OCI-LY3 (cell line): ENCODE measurements around the gene CHST1.

ENCODE experiments used
- H2AFZ ChIP-seq: fragments of 200-600, 300-600 bp; shearing (Covaris generic); 2 replicates; pipeline ENCODE4 v1.6.0; 2014; ENCODE audit warnings: antibody characterized with exemption, low read depth, low read length
- H3K27ac ChIP-seq: fragments of 200-600, 300-600 bp; sonication (generic); 2 replicates; pipeline ENCODE4 v1.5.1; 2014; ENCODE audit warnings: mild to moderate bottlenecking, low read length, moderate library complexity, mixed read lengths
- H3K27me3 ChIP-seq: fragments of 200-600, 300-600 bp; sonication (generic); 2 replicates; pipeline ENCODE4 v1.6.1; 2014; ENCODE audit warnings: low read depth, low read length, mixed read lengths
- H3K36me3 ChIP-seq: fragments of 200-600, 300-600 bp; sonication (generic); replicated peaks from 2 replicates; pipeline ENCODE3; 2014; ENCODE audit warnings: low read depth, low read length, mixed read lengths
- H3K4me1 ChIP-seq: fragments of 300-600, 200-600 bp; sonication (generic); 2 replicates; pipeline ENCODE4 v1.6.1; 2014; ENCODE audit warnings: low read length, mixed read lengths
- H3K4me2 ChIP-seq: fragments of 200-600, 300-600 bp; sonication (generic); 2 replicates; pipeline ENCODE4 v1.6.1; 2014; ENCODE audit warnings: low read length, mixed read lengths
- H3K4me3 ChIP-seq: fragments of 300-600, 200-600 bp; sonication (generic); 2 replicates; pipeline ENCODE4 v1.5.1; 2014; ENCODE audit warnings: antibody characterized with exemption, mild to moderate bottlenecking, low read length, moderate library complexity
- H3K79me2 ChIP-seq: fragments of 300-600, 200-600 bp; shearing (Covaris generic); 2 replicates; pipeline ENCODE4 v1.6.1; 2014; ENCODE audit warnings: mild to moderate bottlenecking, low read length, mixed read lengths
- H3K9ac ChIP-seq: fragments of 300-600, 200-600 bp; shearing (Covaris generic); 2 replicates; pipeline ENCODE4 v1.6.0; 2014; ENCODE audit warnings: mild to moderate bottlenecking, low read length, moderate library complexity
- H3K9me3 ChIP-seq: fragments of 200-600, 300-600 bp; shearing (Covaris generic); 2 replicates; pipeline ENCODE4 v1.6.1; 2014; ENCODE audit warnings: low read length, mixed read lengths; ENCODE audit not compliant: insufficient read depth
- H4K20me1 ChIP-seq: fragments of 200-600, 300-600 bp; sonication (generic); 2 replicates; pipeline ENCODE4 v1.6.1; 2016; ENCODE audit warnings: low read length, mixed read lengths; ENCODE audit not compliant: insufficient read depth
- EZH2phosphoT487 ChIP-seq: fragments of 200-600 bp; shearing (Covaris generic); IDR thresholded peaks from 2 replicates; pipeline ENCODE4 v1.6.1; 2018; ENCODE audit warnings: antibody characterized with exemption, mixed run types, low read depth
- TF ChIP-seq, protein P1 (sequence below): fragments of 200-600, 300-600 bp; sonication (generic); IDR thresholded peaks from 2 replicates; pipeline ENCODE4 v1.5.1; 2014; ENCODE audit warnings: antibody characterized with exemption, low read length, low read depth

Gene CHST1

DNA sequence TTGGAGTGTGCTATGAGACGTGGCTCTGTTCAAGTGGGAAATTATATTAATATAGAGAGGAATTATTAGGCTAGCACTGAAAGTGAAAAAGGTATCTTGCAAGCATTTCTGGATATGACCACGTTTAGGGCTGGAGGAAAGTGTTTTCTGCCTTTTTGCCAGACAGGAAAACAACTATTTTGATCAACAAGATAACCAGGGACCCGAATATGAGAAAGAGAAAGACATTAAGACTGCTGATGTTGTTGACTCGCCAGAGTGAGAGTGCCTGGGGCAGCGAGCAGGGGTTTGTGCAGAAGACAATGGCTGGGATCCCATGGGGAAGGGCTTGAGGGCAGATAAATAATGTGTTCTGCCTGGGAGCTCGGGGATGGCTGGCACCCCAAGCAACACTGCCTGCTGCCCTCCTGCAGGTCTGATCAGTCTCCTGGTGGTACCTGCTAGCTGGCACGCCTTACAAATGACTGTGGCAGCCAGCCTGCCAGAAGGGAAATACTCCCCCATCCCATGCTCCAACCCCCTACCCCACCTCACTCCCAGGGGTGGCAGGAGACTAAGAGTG, 23.1 kb upstream of the CHST1 start:
- no peaks in the 10 kb centered on the region for H3K9me3 ChIP-seq
- H3K4me2 ChIP-seq = no peak overlapping the region
- H3K9ac ChIP-seq = no peak overlapping the region
- no peaks in the 10 kb centered on the region for H3K79me2 ChIP-seq
- H3K27ac ChIP-seq = no peak overlapping the region
- H4K20me1 ChIP-seq = no peaks in the 10 kb centered on the region; the same call in 1 of the 2 replicates
- no peak overlapping the region for H3K4me3 ChIP-seq
- peaks cover 71% of the 10 kb centered on the region for H3K27me3 ChIP-seq
- no peak overlapping the region for H2AFZ ChIP-seq
- H3K4me1 ChIP-seq = no peaks in the 10 kb centered on the region
- no peaks in the 10 kb centered on the region for H3K36me3 ChIP-seq
- TF ChIP-seq, protein P1, sequence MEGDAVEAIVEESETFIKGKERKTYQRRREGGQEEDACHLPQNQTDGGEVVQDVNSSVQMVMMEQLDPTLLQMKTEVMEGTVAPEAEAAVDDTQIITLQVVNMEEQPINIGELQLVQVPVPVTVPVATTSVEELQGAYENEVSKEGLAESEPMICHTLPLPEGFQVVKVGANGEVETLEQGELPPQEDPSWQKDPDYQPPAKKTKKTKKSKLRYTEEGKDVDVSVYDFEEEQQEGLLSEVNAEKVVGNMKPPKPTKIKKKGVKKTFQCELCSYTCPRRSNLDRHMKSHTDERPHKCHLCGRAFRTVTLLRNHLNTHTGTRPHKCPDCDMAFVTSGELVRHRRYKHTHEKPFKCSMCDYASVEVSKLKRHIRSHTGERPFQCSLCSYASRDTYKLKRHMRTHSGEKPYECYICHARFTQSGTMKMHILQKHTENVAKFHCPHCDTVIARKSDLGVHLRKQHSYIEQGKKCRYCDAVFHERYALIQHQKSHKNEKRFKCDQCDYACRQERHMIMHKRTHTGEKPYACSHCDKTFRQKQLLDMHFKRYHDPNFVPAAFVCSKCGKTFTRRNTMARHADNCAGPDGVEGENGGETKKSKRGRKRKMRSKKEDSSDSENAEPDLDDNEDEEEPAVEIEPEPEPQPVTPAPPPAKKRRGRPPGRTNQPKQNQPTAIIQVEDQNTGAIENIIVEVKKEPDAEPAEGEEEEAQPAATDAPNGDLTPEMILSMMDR = no peak
- no peak for TF ChIP-seq EZH2phosphoT487

DNA sequence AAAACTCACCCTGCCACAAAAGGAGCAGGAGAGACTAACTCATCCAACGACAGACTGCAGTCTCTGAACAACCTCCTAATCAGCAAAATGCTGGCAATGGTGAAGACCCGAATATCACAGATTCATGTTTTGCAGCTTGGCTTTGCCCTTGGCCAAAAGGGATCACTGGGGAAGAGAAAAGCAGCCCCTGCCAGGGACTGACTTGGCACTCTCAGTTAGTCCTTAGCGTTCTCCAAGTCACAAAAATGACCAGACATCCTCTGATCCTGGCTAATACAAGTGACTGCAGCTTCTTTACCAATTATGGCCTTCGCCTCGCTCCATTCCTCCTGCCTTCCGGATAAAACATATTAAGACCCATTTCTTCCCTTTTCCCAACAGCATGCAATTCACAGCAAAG, 22.4 kb upstream of the CHST1 start:
- Histone ChIP-seq H3K4me2 (no peak overlapping the region), H3K27ac (no peak overlapping the region), H3K79me2 (no peaks in the 10 kb centered on the region), H3K4me1 (no peaks in the 10 kb centered on the region), H3K4me3 (no peak overlapping the region), H4K20me1 (no peaks in the 10 kb centered on the region; the same call in 1 of the 2 replicates), H3K27me3 (peaks cover 78% of the 10 kb centered on the region), H3K9ac (no peak overlapping the region), H3K36me3 (no peaks in the 10 kb centered on the region), H2AFZ (no peak overlapping the region), H3K9me3 (no peaks in the 10 kb centered on the region)
- TF ChIP-seq EZH2phosphoT487 = no peak
- TF ChIP-seq, protein P1 = no peak

DNA sequence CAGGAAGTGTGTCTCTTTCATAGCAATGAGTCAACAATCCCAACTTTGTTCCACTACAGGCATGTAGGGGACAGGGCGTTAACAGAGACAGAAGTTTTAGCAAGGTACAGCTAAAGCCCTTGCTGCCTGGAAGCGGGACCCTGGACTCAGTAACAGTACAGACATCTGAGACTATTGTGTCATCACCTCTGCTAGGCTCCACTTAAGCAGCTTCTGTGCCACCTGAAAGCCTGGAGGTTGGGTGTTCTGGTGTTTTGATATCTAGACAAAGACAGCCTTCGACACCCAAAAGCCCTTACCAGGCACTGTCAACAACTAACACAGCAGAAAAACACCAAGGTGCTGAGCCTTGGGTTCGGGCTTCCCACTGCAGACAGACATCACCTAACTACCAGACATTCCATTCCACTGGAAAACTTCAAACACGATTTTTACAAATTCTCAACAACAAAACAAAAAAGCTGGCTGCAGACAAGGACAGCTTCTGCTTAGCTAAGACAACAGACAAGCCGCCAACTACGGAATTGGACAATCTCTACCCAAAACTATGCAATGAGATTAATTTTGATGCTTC, 20.6 kb upstream of the CHST1 start:
- H3K9me3 ChIP-seq = no peaks in the 10 kb centered on the region
- H3K36me3 ChIP-seq = no peaks in the 10 kb centered on the region
- no peaks in the 10 kb centered on the region for H3K79me2 ChIP-seq
- H3K4me2 ChIP-seq = no peak overlapping the region
- no peak for TF ChIP-seq EZH2phosphoT487
- TF ChIP-seq, protein P1 = no peak
- H3K27me3 ChIP-seq = peaks cover 96% of the 10 kb centered on the region
- peaks cover under 1% of the 10 kb centered on the region for H4K20me1 ChIP-seq
- no peak overlapping the region for H3K27ac ChIP-seq
- no peak overlapping the region for H3K9ac ChIP-seq
- no peak overlapping the region for H3K4me3 ChIP-seq
- H3K4me1 ChIP-seq = no peaks in the 10 kb centered on the region
- no peak overlapping the region for H2AFZ ChIP-seq

DNA sequence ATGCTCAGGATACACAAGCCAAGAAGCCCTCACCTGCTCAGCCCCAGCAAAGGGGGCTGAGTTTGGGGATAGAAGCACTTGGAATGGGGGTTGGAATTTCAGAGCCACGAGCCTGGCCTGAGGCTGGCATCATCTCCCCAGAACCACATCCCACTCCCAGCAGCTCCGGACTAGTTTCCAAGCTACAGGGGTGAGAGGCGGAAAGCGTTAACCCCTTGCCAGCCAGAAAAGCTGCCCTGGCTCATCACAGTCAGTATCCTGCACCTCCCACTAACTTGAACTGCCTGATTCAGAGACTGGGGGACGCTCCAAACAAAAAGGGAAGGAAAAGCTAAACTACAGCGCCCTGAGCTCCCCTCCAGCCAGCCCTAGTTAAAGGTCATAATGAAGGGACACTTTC, 19.0 kb upstream of the CHST1 start:
- H3K27ac ChIP-seq = no peak overlapping the region
- peaks cover 100% of the 10 kb centered on the region for H3K27me3 ChIP-seq
- no peak overlapping the region for H3K9ac ChIP-seq
- H3K36me3 ChIP-seq = no peaks in the 10 kb centered on the region
- H3K4me2 ChIP-seq = no peak overlapping the region
- H4K20me1 ChIP-seq = peaks cover 3% of the 10 kb centered on the region
- no peak overlapping the region for H2AFZ ChIP-seq
- H3K4me1 ChIP-seq = no peaks in the 10 kb centered on the region
- no peaks in the 10 kb centered on the region for H3K79me2 ChIP-seq
- H3K4me3 ChIP-seq = no peak overlapping the region
- TF ChIP-seq EZH2phosphoT487 = no peak
- TF ChIP-seq, protein P1 = no peak
- H3K9me3 ChIP-seq = no peaks in the 10 kb centered on the region
